Panc1 (cell line): ENCODE data around the gene ACACA.

Source experiments
- CTCF ChIP-seq: fragments of 450-650 bp; IDR thresholded peaks from 2 replicates; pipeline ENCODE4 v1.5.1; 2017; ENCODE audit warnings: mild to moderate bottlenecking
- POLR2AphosphoS5 ChIP-seq: IDR thresholded peaks from 2 replicates; pipeline ENCODE4 v1.6.1; 2012; ENCODE audit warnings: mild to moderate bottlenecking, low read depth, low read length, moderate library complexity
- REST ChIP-seq, 2 experiments: IDR thresholded peaks; 2 replicates each; pipeline ENCODE4 v1.6.1; 2011 to 2012; ENCODE audit warnings: low read depth in 2 of 2, control low read depth in 1 of 2, low read length in 1 of 2, mild to moderate bottlenecking in 1 of 2, moderate library complexity in 1 of 2; ENCODE audit not compliant: insufficient read depth in 1 of 2

DNA sequence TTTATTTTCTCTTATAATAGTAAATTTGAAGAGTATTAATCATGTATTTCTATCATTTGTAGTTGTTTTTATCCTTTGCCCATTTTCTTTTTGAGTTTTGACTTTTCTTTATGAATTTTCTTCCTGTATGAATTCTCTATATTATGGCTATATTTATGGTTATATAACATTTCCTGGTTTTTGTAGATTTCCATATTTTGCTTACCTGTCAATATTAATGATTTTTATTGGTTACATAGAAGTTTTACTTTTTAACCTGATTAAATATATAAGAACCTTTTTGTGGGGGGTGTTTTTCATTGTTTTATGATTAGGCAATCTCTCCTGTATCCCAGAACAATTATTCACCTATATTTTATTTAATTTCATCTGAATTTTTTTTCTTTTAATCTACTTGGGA is 364.7 kb downstream of the ACACA start:
- TF ChIP-seq CTCF (no peak), POLR2AphosphoS5 (no peak), REST (IDR thresholded peaks at IDR 0.05; ENCODE audit: insufficient read depth in 1 of 2, low read depth in 2 of 2, low read length in 1 of 2) (no peak)
